ENCODE measurements around the gene COPA.

DNA sequence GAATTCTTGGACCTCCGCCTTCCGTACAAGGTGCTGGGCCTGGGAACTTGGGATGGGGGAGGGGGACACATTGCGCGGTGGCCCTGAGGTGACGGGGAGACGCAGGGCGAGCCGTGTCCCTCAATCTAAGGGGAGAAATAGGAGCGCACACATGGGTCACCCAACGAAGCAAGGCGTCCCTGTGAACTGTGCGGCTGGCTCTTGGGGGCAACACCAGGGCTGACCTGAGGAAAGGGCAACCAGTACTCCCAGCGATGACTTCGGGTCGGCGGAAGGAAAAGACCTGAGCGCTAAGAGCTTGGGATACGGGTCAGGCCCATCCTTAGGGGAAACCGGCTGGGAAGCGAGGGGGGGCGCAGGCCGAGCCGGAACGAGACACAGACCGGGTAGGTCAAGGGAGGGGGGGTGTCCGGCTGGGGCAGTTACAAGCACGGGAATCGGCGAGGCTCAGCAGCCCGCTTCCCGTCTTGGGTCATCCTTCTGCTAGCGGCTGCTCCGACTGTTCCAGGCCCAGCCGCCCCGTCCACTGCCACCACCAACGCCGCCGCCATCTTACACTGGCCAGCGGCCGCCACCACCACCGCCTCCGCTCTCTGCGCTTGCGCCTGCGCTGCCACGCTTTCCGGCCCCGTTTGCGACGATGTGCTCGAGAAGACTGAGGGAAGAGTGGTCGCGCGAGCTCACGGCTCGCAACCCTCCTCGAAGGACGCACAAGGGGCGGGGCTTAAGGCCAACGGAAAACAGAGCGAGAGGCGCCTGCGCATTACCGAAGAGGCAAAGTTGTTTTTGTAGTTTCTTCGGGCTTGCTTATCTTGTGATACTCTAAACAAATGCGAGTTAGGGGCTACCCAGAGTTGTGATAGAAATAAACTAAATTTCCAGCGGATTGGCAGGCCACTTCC, 80.9 kb downstream of the COPA start, which contains the start of gene DCAF8:
- TF ChIP-seq CTCF (IDR thresholded peaks at IDR 0.05) = peak in 1 of 6 experiments; percentile 14
- TF ChIP-seq POLR2A (IDR thresholded peaks at IDR 0.05) = peak; percentile 79 to 98 (median 94)

Measured in upper lobe of left lung (tissue), 4 donors.